ENCODE results near the gene MSI2. TPM values are rescaled to one million over a fixed set of nuclear protein-coding genes. Genes with fewer than 3 reads are reported as not detected.
"Not testable (repeated sequence)": the region's sequence is repeated elsewhere in the genome, so short reads cannot be mapped to it uniquely, and the experiment has no call there.

MSI2 gene
- 48.1 and 75.0 TPM in 2 replicates for total RNA-seq (2014; rRNA removed; shearing (Covaris generic))

DNA sequence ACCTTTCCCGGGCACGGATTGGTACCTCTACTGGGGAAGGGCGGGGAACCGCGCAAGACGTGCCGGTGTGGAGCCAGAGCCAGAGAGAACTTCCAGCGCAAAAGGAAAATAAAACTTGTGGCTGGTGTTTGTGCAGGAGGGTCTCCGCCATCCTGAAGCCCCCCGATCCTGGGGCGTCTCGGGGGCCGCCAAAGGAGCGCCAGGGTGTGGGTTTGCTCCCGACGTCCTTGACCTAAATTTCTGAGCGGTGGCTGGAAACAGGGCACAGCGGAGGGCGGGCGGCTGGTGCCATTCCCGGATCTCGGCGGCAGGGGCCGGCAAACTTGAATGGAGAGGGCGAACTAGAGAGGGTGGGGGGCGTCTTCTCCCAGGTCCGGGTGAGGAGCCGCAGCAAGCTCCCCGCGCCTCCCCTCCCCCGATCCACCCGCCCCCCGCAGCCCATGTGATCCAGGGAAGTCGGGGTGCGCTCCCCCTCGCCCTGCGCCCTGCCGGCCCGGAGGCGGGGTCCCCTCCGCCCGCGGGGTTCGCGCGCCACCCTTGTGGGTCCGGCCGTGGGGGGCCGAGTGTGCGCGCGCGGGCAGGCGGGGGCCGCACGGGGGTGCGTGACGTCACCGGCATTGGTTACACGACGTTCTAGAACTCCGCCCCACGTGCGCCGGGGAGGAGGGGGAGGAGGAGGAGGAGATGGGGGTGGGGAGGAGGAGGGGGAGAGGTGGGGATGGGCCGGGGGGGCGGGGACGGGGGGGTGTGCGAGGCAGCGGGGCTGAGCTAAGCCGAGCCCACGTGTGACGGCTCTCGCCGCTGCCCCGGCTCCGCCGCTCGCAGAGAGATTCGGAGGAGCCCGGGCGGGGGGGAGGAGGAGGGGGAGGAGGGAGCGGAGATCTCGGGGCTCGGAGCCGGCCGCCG, at the start of gene MSI2:
Gene MSI2, plus strand, starts transcription at position 748 of the 906 bp plus-strand sequence. CDS start 220 bp downstream, outside the sequence.
- DNase-seq (ENCODE audit: low spot score), result peak; percentile 93
- in situ Hi-C loops (cut with HindIII; ENCODE audit: low sequenced_read_pairs), result no loop called here

DNA sequence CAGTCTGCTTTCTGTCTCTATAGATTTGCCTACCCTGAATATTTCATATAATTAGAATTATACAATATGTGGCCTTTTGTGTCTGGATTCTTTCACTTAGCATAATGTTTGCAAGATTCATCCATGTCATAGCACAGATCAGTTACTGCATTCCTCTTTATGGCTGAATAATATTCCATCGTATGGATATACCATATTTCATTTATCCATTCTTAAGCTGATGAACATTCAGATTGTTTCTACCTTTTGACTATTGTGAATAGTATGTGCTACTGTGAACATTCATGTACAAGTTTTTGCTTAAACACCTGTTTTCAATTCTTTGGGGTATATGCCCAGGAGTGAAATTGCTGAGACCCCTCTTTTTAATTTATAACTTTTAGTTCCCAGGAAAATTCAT, 49.4 kb upstream of the MSI2 start:
- in situ Hi-C loops (cut with HindIII; ENCODE audit: low sequenced_read_pairs), result no loop called here
- DNase-seq (ENCODE audit: low spot score), result no peak

DNA sequence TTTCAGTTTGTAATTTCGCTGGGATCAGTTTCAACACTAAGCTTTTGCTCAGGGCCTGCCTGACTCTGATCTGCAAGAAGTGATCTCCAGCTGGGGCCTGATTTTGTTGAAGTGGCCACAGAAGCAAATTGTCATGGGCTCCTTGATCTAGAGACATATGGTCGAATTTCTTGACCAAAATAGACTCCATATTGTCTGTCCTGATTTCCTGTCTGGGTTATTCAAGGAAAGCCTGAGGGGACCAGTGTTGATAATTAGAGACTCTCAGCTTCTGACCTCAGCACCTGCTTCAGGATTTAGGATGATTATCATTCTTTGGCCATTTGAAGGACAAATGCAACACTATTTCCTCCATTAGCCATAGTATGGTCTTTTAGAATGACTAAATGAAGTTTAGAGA, 48.9 kb upstream of the MSI2 start:
- in situ Hi-C loops (cut with HindIII; ENCODE audit: low sequenced_read_pairs), result no loop called here
- DNase-seq (ENCODE audit: low spot score), result no peak

DNA sequence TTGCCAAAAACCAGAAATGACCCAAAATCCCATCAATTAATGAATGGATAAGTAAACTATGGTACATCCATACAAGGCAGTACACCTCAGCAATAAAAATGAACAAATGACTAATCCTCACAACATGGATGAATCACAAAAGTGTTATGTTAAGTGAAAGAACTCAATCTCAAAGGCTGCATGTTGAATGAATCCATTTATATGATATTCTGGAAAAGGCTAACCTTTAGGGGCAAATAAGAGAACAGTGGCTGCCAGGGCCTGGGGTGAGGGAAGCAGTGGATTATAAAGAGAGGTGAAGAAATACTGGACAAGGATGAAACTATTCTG, 46.1 kb upstream of the MSI2 start:
- in situ Hi-C loops (cut with HindIII; ENCODE audit: low sequenced_read_pairs), result no loop called here
- no peak for DNase-seq (ENCODE audit: low spot score)

DNA sequence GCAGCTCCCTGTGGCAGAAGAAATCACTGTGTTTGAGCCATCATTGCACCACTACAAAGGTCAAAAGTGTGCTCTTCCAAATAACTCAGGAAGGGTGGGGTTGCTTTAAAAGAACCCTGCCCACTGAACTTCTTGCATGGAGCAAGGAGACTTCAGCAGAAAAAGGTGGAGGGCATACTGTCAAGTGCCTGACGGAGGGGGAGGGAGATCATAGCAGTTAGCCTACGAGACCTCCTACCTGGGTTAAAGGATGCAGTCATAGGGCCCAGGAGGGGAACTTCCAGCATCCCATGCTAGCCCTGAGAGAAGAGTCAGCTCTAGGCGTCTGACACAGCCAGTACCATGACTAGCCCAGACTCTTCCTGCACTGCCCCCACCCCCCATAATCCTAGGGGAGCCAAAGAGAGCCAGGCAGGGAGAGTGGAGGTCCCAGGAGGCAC, 45.3 kb upstream of the MSI2 start:
- DNase-seq (ENCODE audit: low spot score), result no peak

DNA sequence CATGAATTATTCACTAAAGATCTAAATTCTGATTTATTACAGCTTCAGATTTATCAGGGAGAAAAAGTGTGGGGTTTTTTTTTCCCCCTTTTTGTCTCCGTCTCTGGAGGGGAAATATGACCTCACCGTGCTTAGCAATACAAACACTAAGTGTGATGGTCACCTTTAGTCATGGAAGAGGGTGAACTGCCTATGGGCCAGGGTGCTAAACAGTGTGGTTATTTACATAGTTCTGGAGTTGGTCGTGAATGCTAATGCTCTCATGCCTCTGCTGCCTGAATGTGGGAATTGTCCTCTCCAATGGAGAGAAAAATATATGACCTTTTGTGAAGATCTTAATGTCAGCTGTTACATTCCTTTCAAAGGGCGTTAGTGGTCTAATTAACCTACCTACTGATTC, 44.8 kb upstream of the MSI2 start:
- in situ Hi-C loops (cut with HindIII; ENCODE audit: low sequenced_read_pairs), result no loop called here
- no peak for DNase-seq (ENCODE audit: low spot score)

More for the DNA sequence above, 45.3 kb upstream of the MSI2 start:
- in situ Hi-C loops (cut with HindIII; ENCODE audit: low sequenced_read_pairs), result no loop called here

DNA sequence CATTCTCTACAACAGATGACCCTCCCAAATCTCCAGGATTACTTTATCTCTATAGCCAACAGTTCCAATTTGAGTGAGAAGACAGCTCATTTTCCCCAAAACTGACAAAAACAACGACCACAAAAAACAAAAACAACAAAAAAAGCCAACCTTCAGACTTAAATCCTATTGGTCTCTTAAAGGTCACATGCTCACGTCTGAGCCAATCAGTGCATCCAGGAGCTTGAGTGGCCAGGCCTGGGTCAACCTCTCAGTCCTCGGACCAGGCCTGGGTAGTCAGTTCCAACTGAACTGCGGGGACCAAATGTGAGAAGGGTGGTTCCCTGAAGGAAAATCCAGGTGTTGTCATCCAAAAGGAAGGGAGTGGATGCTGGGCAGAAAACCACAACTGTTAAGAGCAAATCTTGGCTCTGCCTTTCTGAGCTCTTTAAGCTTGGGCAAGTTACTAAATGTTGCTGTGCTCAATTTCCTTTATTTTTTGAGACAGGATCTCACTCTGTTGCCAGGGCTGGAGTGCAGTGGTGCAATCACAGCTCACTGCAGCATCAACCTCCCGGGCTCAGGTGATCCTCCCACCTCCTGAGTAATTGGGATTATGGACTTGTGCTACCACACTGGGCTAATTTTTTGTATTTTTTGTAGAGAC, 43.0 kb upstream of the MSI2 start:
- no peak for DNase-seq (ENCODE audit: low spot score)
- in situ Hi-C loops (cut with HindIII; ENCODE audit: low sequenced_read_pairs), result no loop called here

DNA sequence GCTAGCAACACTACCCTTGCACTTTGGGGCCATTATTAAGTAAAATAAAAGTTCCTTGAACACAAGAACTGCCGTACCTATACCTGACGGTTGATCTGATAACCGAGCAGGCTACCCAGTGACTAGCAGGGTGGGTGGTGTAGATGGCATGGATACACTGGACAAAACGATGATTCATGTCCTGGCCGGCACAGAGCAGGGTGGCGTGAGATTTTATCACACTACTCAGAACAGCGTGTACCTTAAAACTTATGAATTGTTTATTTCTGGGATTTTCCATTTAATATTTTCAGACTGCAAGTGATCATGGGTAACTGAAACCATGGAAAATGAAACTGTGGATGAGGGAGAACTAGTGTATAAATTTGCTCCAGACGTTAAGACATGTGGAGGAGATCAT, 41.0 kb upstream of the MSI2 start:
- DNase-seq (ENCODE audit: low spot score), result no peak
- in situ Hi-C loops (cut with HindIII; ENCODE audit: low sequenced_read_pairs), result no loop called here

DNA sequence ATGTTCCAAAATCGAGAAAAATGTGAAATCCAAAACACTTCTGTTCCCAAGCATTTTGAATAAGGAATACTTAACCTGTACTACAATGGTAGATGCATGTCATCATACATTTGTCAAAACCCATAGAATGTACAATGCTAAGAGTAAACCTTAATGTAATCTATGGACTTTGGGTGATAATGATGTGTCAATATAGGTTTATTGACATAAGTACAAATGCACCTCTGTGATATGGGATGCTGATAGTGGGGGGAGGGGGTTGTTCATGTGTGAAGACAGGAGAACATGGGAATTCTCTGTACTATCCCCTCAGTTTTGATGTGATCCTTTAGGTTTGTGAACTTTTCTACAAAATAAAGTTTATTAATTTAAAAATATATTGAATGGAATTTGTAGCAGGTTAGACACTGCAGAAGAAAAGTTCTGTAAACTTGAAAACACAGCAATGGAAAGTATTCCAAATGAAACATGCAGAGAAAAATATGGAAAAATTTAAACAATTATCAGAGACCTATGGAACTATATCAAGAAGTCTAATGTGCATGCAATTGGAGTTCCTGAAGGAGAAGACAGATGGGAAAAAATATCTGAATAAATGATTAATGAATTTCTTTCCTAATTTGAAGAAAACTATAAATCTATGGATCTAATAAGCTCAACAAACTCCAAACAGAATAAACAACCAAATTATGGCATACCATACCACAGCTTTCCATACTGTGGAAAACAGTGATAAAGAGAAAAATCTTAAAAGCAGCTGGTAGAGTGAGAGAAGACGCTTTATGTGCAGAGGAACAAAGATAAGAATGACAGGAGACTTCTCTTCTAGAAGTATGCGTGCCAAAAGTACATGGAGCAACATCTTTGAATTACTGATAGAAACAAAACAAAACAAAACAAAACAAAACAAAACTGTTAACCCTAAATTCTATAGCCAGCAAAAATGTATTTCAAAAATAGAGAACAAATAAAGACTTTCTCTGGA, 34.7 kb upstream of the MSI2 start:
- in situ Hi-C loops (cut with HindIII; ENCODE audit: low sequenced_read_pairs), result no loop called here
- no peak for DNase-seq (ENCODE audit: low spot score)

DNA sequence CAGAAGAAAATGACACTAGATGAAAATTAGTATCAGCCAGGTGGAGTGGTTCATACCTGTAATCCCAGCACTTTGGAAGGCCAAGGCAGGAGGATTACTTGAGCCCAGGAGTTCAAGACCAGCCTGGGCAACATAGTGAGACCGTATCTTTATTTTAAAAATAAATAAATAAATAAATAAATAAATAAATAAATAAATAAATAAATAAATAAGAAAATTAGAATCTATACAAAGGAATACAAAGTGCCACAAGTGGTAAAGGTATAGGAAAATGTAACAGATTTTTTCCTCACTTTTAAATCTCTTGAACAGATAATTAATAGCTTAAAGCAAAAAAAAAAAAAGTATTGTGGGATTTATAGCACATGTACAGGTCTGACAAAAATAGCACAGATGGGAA, 33.9 kb upstream of the MSI2 start:
- in situ Hi-C loops (cut with HindIII; ENCODE audit: low sequenced_read_pairs); DNase-seq (ENCODE audit: low spot score): not testable (repeated sequence)

DNA sequence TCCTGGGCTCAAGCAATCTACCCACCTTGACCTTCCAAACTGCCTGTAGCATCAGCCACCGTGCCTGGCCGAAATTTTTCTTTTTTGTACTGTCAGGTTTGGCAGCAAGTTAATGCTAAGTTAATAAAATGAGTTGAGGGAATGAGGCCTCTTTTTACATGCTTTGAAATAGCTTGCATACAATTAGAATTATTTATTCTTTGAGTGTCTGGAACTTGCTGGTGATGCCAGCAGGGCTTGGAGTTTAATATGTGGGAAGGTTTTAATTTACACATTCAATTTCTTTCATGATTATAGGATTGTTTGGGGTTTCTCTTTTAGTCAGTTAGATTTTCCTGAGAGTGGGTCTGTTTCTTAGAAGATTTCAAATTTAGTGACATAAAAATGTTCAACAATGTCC, 31.2 kb upstream of the MSI2 start:
- in situ Hi-C loops (cut with HindIII; ENCODE audit: low sequenced_read_pairs), result no loop called here

DNA sequence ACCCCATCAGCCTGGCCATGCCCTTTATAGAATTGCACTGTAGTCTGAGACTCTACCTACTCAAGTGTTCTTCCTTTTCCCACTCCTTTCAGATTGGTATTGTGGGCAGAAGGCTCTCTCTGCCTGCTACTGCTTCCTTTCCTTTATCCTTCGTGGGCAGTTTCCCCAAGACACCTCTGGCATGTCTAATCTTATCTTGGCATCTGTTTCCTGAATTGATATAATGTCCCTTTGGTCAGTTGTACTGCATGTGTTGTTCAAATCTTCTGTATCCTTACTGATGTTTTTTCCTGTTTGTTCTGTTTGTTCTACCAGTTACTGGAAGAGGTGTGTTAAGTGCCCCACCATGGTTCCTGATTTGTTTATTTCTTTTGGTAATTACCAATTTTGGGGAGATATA, 29.5 kb upstream of the MSI2 start:
- DNase-seq (ENCODE audit: low spot score), result no peak
- in situ Hi-C loops (cut with HindIII; ENCODE audit: low sequenced_read_pairs), result no loop called here

More for the DNA sequence above, 31.2 kb upstream of the MSI2 start:
- no peak for DNase-seq (ENCODE audit: low spot score)

DNA sequence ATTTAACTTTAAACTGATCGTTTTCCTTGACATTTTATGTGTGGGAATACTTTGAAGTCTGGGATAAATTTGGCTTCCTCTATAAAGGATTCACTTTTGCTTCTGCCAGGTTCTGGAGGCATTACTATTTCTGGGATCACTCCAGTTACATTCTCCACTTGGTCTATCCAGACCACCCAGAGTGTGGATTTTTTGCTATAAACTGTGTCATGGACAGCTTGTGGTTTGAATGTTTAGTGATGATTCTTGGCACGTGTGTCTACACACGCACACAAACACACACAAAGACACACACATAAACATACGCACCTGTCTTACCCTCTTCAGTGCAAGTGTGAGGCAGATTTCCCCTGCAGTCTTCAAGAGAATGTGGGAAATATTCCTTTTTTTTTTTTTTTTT, 27.4 kb upstream of the MSI2 start:
- in situ Hi-C loops (cut with HindIII; ENCODE audit: low sequenced_read_pairs), result no loop called here
- DNase-seq (ENCODE audit: low spot score), result no peak

DNA sequence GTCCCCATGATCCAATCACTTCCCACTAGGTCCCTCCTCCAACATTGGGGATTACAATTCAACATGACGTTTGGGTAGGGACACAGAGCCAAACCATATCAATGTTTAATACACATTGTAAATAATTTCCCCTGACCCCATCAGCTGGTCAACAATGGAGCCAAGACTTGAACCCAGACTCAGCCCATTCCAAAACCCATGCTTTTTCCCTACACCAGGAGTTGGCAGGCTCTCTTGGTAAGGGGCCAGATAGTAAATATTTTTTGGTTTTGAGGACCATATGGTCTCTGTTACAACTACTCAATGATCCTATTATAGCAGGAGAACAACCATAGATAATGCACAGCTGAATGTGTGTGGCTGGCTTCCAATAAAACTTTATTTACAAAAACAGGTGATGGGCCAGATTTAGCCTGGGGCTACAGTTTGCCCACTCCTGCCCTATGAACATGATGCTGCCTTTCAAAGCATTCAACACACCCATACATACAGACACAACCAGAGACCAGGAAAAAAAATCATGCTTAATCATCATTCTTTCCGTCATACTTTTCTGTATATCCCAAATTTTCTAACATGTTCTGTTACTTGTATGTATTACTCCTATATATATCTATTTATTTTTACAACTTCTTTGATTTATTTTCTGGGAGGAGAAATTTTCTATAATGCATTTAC, 22.1 kb upstream of the MSI2 start:
- DNase-seq (ENCODE audit: low spot score), result no peak
- in situ Hi-C loops (cut with HindIII; ENCODE audit: low sequenced_read_pairs), result no loop called here

DNA sequence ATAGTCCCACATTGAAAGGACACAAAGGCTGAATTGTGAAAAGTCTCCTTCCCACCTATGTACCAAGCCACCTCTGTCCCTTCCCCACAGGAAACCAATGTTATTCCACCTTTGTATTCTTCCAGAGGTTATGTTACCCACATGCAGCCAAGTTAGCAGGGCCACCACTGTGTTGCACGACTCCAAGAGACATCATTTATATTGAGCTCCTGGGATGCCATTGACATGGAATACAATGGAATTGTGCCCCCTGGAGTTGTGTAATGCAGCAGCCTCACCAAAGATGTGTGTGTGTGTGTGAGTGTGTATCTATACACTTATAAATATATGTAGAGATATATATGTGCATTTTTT, 21.6 kb upstream of the MSI2 start:
- no peak for DNase-seq (ENCODE audit: low spot score)
- in situ Hi-C loops (cut with HindIII; ENCODE audit: low sequenced_read_pairs), result no loop called here

DNA sequence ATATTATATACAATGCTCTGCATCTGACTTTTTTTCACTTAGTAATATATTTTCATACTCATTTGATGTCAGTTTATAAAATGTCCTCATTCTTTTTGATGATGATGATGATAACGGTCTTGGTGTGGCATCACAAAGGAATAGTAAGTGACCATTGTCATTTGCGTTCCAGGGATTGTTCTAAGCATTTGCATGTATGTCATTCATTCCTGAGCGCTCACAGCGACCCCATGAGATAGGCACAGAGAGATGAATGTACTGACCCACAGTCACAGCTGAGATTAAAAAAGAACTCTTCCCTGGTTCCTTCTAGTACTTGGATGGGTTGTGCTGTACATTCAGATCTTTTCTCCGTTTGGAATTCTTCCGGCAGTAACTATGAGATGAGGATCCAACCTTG, 21.2 kb upstream of the MSI2 start:
- in situ Hi-C loops (cut with HindIII; ENCODE audit: low sequenced_read_pairs), result no loop called here

DNA sequence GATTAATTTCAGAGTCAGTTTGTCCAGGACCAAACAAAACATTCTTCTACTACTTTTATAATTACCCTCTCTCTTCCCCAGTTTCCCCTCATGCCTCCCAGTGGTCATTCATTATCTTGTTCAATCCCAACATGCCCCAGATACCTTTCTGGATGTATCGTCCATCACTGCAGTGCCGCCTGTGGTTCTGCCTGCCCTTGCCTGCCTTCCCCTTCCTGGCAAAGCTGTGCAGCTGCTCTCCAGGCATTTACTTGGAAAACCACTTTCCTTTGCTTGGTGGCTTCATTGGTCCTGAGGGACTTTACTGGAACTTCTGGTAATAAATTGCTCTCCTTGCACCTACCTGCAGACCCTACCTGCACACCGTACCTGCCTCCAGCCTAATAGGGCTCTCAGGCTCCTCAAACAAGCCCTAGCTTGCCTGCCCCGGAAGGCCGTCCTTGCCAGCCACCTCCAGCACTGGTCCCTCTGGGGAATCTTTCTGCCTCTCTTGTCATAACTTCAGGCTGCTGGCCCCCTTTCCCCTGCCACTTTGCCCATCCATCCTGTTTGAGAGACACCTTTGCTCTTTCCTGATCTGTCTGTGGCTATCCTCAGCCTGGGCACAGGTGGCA, 19.5 kb upstream of the MSI2 start:
- in situ Hi-C loops (cut with HindIII; ENCODE audit: low sequenced_read_pairs), result no loop called here
- no peak for DNase-seq (ENCODE audit: low spot score)

More for the DNA sequence above, 21.2 kb upstream of the MSI2 start:
- DNase-seq (ENCODE audit: low spot score), result no peak

DNA sequence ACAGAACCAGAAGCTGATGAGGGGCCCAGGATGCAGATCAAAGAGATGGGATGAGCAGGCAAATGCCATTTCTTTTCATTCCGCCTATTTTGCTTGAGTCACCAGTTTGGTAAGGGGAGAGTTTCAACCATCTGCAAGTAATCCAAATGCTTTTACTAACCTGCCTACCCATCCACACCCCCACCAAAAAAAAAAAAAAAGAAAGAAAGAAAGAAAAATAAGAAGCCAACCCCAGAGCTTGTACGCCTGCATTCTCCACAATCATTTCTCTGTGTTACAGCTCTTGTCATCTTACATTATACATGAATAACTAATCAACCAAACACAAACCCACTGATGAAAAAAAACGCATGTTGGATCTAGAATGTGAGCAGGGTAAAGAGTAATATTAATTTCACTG, 15.7 kb upstream of the MSI2 start:
- in situ Hi-C loops (cut with HindIII; ENCODE audit: low sequenced_read_pairs), result no loop called here
- DNase-seq (ENCODE audit: low spot score), result no peak

DNA sequence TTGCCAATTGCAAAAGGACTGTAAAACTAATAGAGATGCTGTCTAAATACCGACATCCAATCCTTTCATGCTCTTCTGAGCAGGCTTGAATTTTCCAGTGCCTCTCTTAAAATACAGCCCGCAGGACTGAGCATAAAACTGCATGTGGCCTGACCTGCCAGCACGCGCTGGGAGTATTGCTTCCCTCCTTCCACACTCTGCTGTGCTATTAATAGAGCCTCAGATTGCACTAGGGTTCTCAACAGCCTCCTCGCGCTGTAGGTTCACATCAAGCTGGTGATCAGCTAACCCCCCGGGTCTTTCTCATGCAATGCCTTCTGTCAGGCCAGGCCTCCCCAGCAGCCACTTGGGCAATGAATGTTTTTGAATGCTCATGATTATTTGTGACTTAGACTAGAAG, 14.2 kb upstream of the MSI2 start:
- peak; percentile 87 for DNase-seq (ENCODE audit: low spot score)
- in situ Hi-C loops (cut with HindIII; ENCODE audit: low sequenced_read_pairs), result no loop called here
